Stimulated activated naive B cell treated with anti-CD40 and anti-IgM and Interleukin-4, amounts not matched to agents 10 μg/mL and 1 μg/mL and 100 μg/mL, for 72 hours (primary cell): Measurements from ENCODE around the gene RAB26.
"Not testable (repeated sequence)": the region's sequence is repeated elsewhere in the genome, so short reads cannot be mapped to it uniquely, and the experiment has no call there.

Experiments used
- ATAC-seq, 2 donors: fragments of 150-1000 bp; cut with Tn5 transposase; replicated peaks; 2 replicates each; pipeline ENCODE4 v1.10.0; 2021; ENCODE audit warnings: moderate library complexity in 1 of 2
- DNase-seq: peaks from one replicate; pipeline ENCODE4 v3.0.0; 2021
- H3K27ac Mint-ChIP-seq: one replicate; pipeline ENCODE4 v1.8.0; 2022; ENCODE audit warnings: mild to moderate bottlenecking, mixed read lengths
- H3K27me3 Mint-ChIP-seq, 2 donors: one replicate each; pipeline ENCODE4 v1.8.0; 2022; ENCODE audit warnings: mixed read lengths in 2 of 2
- H3K36me3 Mint-ChIP-seq, 2 donors: one replicate each; pipeline ENCODE4 v1.8.0; 2022; ENCODE audit warnings: mixed read lengths in 2 of 2, mild to moderate bottlenecking in 1 of 2
- H3K4me1 Mint-ChIP-seq, 2 donors: one replicate each; pipeline ENCODE4 v1.8.0; 2022; ENCODE audit warnings: mixed read lengths in 2 of 2, mild to moderate bottlenecking in 1 of 2
- H3K4me3 Mint-ChIP-seq, 2 donors: one replicate each; pipeline ENCODE4 v1.8.0; 2022; ENCODE audit warnings: mild to moderate bottlenecking in 2 of 2, mixed read lengths in 2 of 2, moderate library complexity in 1 of 2
- H3K9me3 Mint-ChIP-seq, 2 donors: one replicate each; pipeline ENCODE4 v1.8.0; 2022; ENCODE audit warnings: mixed read lengths in 2 of 2, mild to moderate bottlenecking in 1 of 2

Gene RAB26

GRCh38 chr16:2111412-2112335 lies 36.8 kb upstream of the RAB26 start:
- not testable (repeated sequence) for DNase-seq, H3K27me3 Mint-ChIP-seq, H3K27ac Mint-ChIP-seq, H3K4me3 Mint-ChIP-seq, H3K4me1 Mint-ChIP-seq, H3K9me3 Mint-ChIP-seq, ATAC-seq
- peaks cover 13 to 17% of the 10 kb centered on the region in 2 donors for H3K36me3 Mint-ChIP-seq

GRCh38 chr16:2112539-2113106 lies 35.8 kb upstream of the RAB26 start:
- not testable (repeated sequence) for H3K4me1 Mint-ChIP-seq, ATAC-seq, H3K9me3 Mint-ChIP-seq, DNase-seq, H3K27ac Mint-ChIP-seq, H3K4me3 Mint-ChIP-seq, H3K27me3 Mint-ChIP-seq
- peaks cover 10 to 13% of the 10 kb centered on the region in 2 donors for H3K36me3 Mint-ChIP-seq

- peaks cover 10 to 12% of the 10 kb centered on the region in 2 donors for H3K36me3 Mint-ChIP-seq
- H3K4me3 Mint-ChIP-seq, ATAC-seq, H3K27me3 Mint-ChIP-seq, H3K9me3 Mint-ChIP-seq, DNase-seq, H3K27ac Mint-ChIP-seq, H3K4me1 Mint-ChIP-seq: not testable (repeated sequence)
Measured at GRCh38 chr16:2114225-2114624, 34.2 kb upstream of the RAB26 start.

- H3K27ac Mint-ChIP-seq = peak overlapping the region; percentile 59
- not testable (repeated sequence) for DNase-seq
Measured at GRCh38 chr16:2114885-2115590, 33.4 kb upstream of the RAB26 start.

GRCh38 chr16:2115591-2115973 lies 32.8 kb upstream of the RAB26 start:
- peaks cover 0 to 2% of the 10 kb centered on the region in 2 donors for H3K4me1 Mint-ChIP-seq
- peaks cover 10 to 12% of the 10 kb centered on the region in 2 donors for H3K36me3 Mint-ChIP-seq
- no peak overlapping the region for H3K4me3 Mint-ChIP-seq
- no peak overlapping the region for H3K27ac Mint-ChIP-seq
- no peaks in the 10 kb centered on the region for H3K27me3 Mint-ChIP-seq
- no peaks in the 10 kb centered on the region for H3K9me3 Mint-ChIP-seq
- DNase-seq = no peak
- ATAC-seq = no peak

More at GRCh38 chr16:2114885-2115590, 33.4 kb upstream of the RAB26 start:
- not testable (repeated sequence) for ATAC-seq, H3K9me3 Mint-ChIP-seq, H3K4me3 Mint-ChIP-seq, H3K4me1 Mint-ChIP-seq, H3K27me3 Mint-ChIP-seq
- H3K36me3 Mint-ChIP-seq = peaks cover 10 to 12% of the 10 kb centered on the region in 2 donors

- not testable (repeated sequence) for H3K9me3 Mint-ChIP-seq, ATAC-seq, H3K27me3 Mint-ChIP-seq, H3K4me1 Mint-ChIP-seq, H3K27ac Mint-ChIP-seq, H3K4me3 Mint-ChIP-seq, DNase-seq
- peaks cover 6 to 12% of the 10 kb centered on the region in 2 donors for H3K36me3 Mint-ChIP-seq
Measured at GRCh38 chr16:2116428-2116827, 32.0 kb upstream of the RAB26 start.

- not testable (repeated sequence) for H3K9me3 Mint-ChIP-seq, DNase-seq, H3K27me3 Mint-ChIP-seq, H3K27ac Mint-ChIP-seq, ATAC-seq, H3K4me3 Mint-ChIP-seq
- peaks cover 4 to 12% of the 10 kb centered on the region in 2 donors for H3K36me3 Mint-ChIP-seq
- peaks cover 2 to 11% of the 10 kb centered on the region in 2 donors for H3K4me1 Mint-ChIP-seq
Measured at GRCh38 chr16:2117341-2117740, 31.1 kb upstream of the RAB26 start.

GRCh38 chr16:2117960-2118722 lies 30.3 kb upstream of the RAB26 start:
- H3K4me3 Mint-ChIP-seq, H3K27ac Mint-ChIP-seq, H3K27me3 Mint-ChIP-seq, H3K9me3 Mint-ChIP-seq, DNase-seq, H3K36me3 Mint-ChIP-seq, ATAC-seq: not testable (repeated sequence)
- H3K4me1 Mint-ChIP-seq = peaks cover 2 to 11% of the 10 kb centered on the region in 2 donors

GRCh38 chr16:2121325-2121724 lies 27.1 kb upstream of the RAB26 start:
- H3K9me3 Mint-ChIP-seq, H3K4me3 Mint-ChIP-seq, H3K36me3 Mint-ChIP-seq, H3K27me3 Mint-ChIP-seq, DNase-seq, H3K27ac Mint-ChIP-seq: not testable (repeated sequence)
- peak; percentile 63 to 74 for ATAC-seq
- H3K4me1 Mint-ChIP-seq = peaks cover 7 to 29% of the 10 kb centered on the region in 2 donors

GRCh38 chr16:2121853-2122252 lies 26.6 kb upstream of the RAB26 start:
- H3K4me3 Mint-ChIP-seq = no peak overlapping the region
- ATAC-seq (no peak), DNase-seq (no peak)
- no peaks in the 10 kb centered on the region for H3K9me3 Mint-ChIP-seq
- peaks cover 0 to 1% of the 10 kb centered on the region in 2 donors for H3K36me3 Mint-ChIP-seq
- no peaks in the 10 kb centered on the region for H3K27me3 Mint-ChIP-seq
- H3K4me1 Mint-ChIP-seq = peaks cover 7 to 35% of the 10 kb centered on the region in 2 donors
- H3K27ac Mint-ChIP-seq = no peak overlapping the region

GRCh38 chr16:2122429-2122828 lies 26.0 kb upstream of the RAB26 start:
- Mint-ChIP-seq H3K9me3 (no peaks in the 10 kb centered on the region), H3K4me1 (peaks cover 10 to 40% of the 10 kb centered on the region in 2 donors), H3K27ac (no peak overlapping the region), H3K36me3 (peaks cover 0 to 1% of the 10 kb centered on the region in 2 donors), H3K4me3 (no peak overlapping the region), H3K27me3 (no peaks in the 10 kb centered on the region)
- ATAC-seq = no peak
- DNase-seq = no peak

- peaks cover 12 to 42% of the 10 kb centered on the region in 2 donors for H3K4me1 Mint-ChIP-seq
- H3K27ac Mint-ChIP-seq, H3K4me3 Mint-ChIP-seq, H3K36me3 Mint-ChIP-seq, ATAC-seq, H3K27me3 Mint-ChIP-seq, H3K9me3 Mint-ChIP-seq, DNase-seq: not testable (repeated sequence)
Measured at GRCh38 chr16:2122934-2123683, 25.3 kb upstream of the RAB26 start.

GRCh38 chr16:2123706-2124376 lies 24.6 kb upstream of the RAB26 start:
- not testable (repeated sequence) for ATAC-seq, H3K27ac Mint-ChIP-seq, H3K4me3 Mint-ChIP-seq, H3K27me3 Mint-ChIP-seq, DNase-seq, H3K36me3 Mint-ChIP-seq, H3K9me3 Mint-ChIP-seq
- H3K4me1 Mint-ChIP-seq = peaks cover 16 to 48% of the 10 kb centered on the region in 2 donors
